CD4-positive, alpha-beta T cell treated with Interferon alpha-2 for 1 hour (primary cell): Measurements from ENCODE around the gene SERTAD2.

Experiments used
- DNase-seq, 2 donors: peaks; one replicate each; pipeline ENCODE4 v3.0.0-alpha.2; 2020 to 2022

Gene SERTAD2

DNA sequence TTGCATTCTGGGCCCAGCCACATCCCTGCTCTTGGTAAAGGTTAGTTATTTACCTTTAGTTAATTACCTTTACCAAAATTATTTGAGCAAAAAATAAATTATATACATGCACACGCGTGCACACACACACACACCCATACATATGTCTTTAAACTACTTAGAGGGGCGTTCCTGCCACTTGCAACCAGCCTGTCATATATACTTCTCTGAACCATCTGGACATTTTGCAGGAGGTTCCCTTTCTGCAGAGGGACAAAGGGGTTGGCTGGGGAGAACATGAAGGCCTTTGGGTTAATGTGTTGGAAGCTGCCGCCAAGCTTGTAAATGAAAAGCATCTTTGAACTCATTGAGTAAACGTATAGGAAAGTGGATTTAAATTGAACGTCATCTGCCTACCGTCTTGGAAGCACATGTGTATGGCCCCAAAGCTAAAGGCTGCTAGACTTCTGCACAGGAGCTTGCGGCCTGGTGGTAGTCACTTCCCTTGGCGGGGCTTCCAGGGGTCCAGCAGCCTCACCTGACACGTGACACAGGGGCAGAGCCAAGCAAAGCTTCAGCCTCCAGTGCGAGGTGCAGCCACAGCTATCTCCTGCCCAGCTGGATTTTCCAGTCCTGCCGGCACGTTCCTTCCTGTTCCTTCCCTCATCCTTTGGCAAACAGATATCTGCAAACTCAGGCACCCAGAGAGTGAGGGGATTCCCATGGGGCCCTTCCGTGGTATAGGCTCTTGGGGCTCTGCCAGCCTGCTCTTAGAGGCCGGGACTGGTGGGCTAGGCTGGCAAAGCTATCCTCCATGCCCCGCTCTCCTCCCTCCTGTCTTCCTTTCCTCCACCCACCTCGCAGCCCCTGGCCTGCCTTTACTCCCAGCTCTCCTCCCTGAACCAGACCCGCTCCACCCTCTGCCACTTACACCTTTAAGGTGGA, 46.1 kb downstream of the SERTAD2 start:
- DNase-seq = no peak

DNA sequence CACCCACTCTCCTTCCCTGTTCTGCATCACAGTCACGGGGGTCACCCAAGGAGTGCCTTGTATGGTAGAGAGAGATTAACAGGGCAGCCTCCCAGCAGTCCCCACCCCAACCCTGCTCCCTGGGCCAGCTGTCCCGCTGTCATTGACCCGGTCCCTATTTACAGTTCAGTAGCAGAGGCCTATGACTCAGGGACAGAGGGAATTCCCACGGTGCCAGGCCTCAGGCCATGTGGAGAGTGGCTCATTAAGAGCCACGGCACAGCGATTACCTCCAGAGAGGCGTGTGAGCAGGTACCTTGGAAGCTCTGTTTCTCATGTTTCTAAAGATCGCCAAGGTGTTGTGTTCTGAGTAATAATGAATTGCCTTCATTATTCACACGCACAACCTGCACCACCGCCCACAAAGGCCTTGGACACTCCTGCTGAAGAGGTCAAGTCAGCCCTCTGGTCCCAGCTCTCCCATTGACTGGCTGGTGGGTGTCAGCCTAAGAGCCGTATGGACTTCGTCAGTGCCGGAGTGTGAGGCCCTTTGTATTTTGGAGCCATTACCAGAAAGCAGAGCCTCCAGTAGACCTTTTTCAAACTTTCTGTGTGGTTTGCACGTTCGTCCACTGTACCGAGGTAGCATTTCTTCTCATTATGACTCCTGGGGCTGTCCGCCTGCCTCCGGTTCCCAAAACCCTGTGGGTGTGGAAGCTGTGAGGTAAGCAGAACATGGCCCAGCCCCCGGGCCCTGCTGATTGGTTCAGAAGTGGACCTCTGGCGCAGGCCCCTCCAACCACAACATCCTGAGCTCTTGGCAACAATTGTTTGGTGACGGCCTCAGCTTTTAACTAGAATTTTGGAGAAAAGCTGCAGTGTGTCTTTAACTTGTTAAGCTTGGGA, 47.0 kb downstream of the SERTAD2 start:
- peak; percentile 92 for DNase-seq

DNA sequence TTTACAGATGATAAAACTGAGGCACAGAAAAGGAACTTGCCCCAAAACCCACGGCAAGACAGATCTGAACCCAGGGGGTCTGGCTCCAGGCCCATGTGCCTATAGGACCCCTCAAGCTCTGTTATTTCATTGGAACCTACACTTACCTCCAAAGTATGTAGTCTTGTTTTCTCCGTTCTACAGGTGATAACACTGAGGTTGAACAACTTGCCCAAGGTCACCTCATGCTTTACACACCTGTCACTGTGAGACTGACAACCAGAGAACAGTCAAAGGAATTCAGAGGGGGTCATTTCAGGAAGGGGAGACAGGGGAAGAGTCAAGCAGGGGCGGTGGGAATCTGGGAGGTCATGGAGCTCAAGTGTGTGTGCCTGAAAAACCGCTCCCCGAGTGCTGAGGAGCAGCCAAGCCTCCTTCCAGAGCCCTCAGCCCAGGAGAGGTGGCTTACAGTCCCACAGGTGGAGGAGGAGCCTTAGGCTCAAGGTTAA, 47.7 kb downstream of the SERTAD2 start:
- no peak for DNase-seq

DNA sequence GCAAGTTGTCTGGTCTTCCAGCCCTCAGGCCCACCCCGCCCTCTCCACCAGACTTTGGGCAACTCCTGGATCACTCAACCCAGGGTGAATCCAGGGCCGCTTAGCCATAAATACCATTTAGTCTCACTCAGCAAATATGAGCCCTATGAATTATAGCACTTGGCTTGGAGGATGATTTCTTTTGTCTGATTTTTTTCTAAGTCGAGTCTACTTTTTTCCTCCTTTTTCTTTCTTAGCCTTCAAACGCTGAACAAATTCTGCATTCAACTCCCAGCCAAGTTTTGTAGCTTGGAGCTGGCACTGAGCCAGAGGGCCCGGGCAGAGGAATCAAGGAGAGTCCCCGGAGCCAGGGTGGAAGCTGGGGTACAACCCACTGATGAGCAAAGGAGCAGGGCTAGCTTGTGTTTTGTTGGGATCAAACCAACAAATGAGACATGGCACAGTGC, 48.7 kb downstream of the SERTAD2 start:
- no peak for DNase-seq

DNA sequence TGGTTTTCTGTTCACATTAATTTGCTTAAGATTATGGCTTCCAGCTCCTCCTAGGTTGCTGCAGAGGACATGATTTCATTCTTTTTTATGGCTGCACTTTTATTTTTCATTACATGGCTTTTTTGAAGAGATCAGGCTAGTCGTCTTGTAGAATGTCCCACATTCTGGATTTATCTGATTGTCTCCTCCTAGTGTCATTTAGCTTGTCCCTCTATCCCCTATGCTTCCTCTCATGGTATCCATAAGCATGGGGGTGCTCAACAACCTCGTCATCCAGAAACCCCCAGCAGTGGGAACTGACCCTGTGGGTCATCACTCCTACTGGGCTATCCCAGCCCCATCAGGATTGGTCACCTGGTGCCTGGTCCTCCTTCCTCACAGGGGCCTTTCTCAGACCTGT, 49.6 kb downstream of the SERTAD2 start:
- DNase-seq = no peak

DNA sequence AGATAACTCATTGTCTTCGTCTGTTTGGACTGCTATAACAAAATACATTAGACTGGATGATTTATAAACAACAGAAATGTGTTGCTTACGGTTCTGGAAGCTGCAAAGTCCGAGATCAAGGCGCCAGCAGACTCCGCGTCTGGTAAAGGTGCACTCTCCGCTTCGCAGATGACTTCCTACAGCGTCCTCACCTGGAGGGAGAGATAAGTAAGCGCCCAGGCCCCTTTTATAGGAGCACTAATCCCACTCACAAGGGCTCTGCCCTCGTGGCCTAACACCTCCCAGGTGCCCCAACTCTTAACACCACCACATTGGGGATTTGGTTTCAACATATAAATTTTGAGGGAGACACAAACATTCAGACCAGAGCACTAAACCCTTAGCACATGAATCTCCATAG, 51.3 kb downstream of the SERTAD2 start:
- DNase-seq = no peak

DNA sequence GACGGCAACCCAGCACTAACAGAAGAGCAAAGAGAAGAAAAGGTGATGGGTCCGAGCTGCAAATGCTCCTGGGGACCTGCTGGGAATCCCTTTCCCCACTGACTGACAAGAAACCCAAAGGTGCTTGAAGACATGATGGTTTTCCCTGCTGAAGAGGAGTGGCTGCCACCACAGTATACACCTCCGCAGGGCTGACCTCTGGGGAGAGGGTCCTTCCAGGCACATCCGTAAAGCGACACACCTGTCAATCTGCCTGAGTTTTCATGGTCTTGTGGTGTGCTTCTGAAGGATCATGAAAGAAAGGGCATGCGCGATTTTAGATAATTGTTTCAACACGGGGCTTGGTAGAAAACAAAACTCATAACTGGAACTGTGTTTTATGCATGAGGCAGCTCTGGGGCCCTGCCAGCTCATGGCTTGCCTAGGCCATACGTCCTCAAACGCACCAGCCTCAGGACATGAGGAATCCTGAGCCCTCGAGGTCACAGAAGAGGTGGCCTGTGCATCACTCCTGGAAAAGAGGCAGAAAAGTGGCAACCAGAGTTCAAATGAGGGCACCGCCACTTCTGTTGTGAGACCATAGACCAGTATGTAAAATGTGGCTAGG, 51.8 kb downstream of the SERTAD2 start:
- no peak for DNase-seq

DNA sequence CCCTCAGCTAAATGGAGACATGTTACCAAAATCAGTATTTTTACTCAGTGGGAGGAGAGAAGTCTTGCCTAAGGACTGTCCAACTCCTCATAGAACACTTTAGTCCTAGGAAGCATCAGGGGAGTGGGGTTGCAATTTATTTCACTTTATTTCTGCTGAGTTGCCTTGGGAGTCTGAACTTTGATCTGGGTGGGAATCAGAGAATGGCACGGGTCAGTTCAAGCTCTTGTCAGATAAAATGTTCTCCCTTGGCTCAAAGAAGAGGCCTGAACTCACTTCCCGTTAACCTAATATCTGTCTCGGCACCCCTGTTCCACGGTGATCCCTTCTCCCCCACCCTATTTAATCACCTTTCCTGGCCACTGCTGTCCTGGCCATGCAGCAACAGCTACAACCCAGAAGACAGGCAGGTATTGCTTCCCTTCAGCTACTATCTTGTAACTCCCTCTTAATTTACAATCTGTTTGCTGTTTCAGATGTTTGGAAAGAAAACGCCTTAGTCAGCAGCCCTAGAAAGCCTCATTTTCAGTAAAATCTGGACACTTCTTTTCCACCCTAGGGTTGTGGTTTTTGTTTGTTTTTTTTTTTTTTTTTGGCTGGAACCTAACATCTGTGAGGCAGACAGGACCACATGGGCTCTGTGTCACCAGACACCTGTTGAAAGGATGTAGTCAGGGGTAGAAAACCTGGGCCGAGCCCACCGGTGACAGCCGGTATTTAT, 52.5 kb downstream of the SERTAD2 start:
- no peak for DNase-seq

DNA sequence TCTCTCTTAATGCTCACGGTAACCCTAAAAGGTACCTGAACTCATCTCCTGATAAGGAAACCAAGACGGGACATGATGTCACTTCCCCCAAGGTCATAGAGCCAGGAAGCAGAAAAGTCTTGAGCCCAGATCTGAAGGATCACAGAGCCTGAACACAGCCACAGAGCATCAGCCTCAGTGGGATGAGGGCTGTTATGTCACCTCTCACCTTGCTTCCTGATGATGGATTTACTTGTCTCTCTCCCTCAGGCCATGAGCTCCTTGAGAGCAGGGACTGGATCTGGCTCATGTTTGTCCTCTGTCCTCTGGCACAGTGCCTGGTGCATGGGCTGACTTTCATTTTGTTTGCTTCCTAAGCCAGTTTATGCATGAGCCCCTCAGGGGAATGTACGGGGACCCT, 54.2 kb downstream of the SERTAD2 start:
- DNase-seq = no peak

DNA sequence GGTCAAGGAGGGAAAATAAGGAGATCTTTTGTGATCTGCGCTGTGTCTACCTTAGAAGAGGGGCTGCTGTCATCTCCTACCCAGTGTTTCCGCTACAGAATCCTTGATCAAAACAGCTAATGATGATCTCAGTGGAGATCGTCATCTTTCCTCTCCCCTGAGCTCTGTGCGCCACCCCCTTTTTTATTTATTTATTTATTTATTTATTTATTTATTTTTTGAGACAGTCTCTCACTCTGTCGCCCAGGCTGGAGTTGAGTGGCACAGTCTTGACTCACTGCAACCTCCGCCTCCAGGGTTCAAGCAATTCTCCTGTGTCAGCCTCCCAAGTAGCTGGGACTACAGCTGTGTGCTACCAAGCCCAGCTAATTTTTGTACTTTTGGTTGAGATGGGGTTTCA, 55.5 kb downstream of the SERTAD2 start:
- DNase-seq = no peak

DNA sequence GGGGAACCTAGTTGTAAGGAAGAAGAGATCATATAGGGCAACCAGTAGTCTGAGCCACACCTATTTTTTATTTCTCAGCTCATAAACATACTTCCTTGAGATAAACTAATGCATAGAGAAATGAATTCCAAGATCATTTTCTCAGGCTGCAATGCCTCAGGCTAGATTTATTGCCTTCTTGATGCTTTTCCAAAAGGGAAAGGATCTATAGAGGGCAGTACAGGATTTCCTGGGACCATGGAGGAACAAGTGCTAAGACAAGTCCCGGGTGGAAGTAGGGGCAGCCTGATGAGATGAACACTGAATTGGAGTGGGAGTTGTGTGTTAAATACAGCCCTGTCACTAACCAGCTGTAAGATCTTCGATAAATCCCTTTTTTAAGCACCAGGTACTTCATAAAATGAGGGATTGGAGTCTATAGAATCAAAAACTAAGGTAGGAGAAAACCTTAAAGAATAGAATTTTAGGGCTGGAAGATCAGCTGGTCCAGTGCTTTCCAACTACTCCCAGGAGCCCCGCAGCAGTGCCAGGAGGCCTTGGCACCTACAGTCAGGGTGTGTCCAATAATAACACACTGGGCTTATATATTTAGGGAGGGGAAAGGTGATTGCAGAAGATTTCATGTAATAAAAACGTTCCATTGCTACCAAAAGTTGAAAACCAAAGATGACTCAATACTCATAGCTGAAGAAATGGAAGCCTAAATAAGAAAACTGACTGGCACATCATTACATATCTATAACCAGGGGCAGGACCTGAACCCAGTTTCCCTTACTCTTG, 58.1 kb downstream of the SERTAD2 start:
- DNase-seq = no peak

DNA sequence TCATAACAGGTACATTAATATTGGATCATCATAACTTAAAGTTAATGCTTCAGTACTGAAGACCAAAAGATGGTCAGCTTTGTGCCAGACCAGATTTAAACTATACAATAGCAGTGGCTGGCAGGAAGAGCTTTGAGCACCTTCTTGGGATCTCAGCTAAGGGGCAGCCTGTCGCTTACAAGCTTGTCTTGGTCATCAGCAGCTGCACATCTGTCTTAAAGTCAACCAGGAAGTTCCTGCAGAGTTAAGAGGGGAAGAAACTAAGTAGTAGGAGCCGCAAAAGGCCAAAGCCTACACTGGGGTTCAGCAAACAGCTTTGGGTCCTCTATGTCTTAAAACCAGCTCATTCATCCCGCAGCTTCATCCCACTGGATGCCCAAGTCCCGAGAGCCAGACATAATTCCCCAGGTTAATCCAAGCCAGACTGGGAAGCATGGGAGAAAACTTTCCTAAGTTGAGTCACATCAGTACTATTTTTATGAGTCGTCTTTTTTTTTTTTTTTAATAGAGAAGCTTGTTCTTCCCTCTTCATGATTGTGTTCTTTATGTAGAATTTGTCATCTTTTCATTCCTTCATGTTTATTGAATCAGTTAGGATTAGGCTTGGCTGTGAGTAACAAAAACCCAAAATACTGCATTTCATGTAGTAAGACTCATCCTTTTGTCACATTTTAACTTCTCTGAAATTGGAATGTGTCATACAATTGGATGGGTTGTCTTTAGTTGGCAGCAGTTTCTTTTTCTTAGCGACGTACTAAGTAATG, 59.3 kb downstream of the SERTAD2 start:
- DNase-seq = no peak

DNA sequence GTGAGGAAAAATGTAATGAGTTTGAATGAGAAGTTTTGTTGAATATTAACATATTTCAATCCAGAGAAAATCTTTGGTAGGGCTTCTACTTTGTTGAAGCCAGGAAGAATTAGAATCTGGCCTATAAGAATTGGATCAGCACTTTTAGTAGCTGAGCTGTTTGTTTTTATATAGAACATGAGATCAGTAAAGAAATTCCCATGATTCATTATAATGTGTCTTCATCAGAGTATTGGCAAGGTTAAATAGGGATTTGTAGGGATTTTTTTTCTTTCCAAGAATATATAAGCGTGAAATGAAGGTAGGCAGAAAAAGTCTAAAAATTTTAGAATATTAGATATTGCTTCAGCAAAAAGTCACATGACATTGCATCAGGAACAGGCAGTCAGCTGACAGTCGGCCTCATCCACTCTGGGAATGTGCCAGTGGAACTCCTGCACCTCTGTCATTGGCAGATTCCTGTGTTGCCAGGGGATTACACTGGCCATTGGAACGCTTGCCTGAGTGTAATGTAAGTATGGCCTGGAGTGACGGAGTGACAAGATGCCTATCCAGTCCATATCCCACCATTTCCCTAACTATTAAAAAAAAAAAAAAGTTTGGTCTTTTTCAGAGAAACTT, 60.6 kb downstream of the SERTAD2 start:
- no peak for DNase-seq

DNA sequence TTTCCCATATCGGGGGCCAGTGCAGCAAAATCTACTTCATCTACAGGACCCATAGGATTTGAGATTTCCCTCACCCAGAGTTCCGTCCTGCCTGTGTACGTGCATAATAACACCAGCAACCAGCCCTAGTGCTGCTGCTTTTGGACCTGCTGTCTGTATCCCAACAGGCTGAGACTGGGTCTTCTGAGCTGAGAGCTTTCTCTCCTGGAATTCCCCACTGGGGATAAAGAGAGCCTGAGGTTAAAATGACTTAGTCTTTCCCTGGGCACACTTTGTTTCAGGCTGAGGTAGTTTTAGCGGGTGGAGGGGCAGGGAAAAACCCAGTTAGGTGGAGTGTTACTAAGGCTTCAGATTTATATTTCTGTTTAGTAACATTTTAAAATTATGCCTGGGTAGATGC, 62.5 kb downstream of the SERTAD2 start:
- DNase-seq = no peak

DNA sequence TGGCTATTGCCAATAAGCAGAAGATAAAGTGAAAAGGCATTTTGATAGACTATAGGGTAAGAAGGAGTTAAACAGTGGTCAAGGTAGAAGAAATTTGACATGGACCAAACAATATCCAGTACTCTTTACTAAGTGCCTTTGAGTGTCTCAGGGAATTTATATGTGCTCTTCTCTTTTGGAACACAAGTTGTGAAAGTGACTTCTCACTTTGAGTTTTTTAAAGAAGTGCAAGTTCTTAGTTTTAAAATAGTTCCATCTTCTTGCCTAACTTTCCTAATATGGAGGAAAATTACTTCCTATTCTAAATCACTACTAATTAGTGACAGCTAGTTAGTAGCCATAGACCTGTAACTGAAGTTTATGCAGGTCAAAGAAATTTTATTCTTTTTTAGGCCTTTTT, 66.2 kb downstream of the SERTAD2 start:
- DNase-seq = no peak

DNA sequence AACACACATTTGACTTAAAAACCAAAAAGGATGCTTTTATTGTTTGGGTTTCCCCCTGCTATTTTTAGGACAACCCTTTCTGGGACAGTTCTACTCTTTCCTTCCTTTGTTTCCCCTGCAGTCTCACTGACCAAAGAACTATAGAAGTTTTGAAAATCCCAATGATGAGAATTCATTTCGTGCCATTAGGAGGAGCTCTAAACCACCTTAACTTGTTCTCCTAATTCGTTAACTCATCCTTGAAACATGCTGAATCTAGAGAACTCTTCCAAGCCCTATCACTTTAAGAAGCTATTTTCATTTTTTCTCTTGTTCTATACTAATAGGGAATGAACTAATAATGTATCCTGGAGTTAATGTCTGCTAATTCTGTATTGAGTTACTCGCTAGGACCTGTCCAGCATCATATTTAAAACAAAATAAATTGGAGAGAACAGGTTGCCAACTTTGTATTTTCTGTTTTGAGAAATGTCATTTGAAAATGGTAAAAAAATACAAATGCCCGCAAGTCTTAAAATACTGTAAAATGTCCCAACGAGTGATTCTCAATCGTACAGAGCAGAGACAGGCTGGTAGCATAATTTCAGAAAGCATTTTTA, 66.7 kb downstream of the SERTAD2 start:
- DNase-seq = peak in 1 of 2 donors; percentile 52

DNA sequence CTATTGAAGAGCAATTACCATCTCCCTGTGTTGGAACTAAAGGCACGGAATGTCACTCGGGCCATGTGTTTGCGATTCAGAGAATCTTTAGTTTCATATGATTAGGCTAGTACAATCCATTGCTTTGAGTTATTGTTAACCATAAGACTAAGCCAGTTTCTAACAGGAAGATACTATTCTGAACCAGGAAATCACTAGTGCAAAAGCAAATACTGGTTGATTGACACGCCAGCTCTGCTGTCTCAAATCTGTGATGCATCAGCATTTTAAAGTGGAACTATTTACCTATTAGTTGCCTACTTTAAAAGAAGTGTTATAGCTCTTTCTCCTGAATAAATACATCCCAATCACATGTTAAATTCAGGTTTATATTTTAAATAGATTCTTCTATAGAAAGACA, 67.7 kb downstream of the SERTAD2 start:
- no peak for DNase-seq

DNA sequence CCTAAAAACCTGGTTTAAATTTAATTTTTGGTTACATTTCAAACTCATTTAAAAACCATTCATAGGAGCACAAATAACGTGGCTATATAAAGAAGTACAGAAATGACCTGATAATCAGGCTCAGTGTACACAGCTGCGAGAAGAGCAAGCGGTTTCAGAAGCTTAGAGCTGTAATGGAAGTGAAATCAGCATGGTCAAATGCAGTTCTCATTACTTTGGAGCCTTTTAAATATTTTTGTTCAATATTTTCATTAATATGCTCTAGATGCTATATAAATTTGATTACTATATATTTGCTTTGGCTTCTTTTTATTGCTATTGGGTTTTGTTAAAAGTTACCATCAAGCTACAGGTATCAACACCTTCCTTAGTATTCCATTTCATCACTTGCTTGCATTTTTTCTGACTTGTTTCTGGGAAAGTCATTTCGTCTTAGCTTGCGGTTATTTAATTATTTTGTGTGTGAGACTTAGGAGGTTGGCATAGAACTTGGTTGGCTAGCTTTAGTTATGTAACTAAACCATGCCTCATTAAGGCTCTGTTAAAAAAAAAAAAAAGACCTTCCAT, 70.9 kb downstream of the SERTAD2 start:
- no peak for DNase-seq

DNA sequence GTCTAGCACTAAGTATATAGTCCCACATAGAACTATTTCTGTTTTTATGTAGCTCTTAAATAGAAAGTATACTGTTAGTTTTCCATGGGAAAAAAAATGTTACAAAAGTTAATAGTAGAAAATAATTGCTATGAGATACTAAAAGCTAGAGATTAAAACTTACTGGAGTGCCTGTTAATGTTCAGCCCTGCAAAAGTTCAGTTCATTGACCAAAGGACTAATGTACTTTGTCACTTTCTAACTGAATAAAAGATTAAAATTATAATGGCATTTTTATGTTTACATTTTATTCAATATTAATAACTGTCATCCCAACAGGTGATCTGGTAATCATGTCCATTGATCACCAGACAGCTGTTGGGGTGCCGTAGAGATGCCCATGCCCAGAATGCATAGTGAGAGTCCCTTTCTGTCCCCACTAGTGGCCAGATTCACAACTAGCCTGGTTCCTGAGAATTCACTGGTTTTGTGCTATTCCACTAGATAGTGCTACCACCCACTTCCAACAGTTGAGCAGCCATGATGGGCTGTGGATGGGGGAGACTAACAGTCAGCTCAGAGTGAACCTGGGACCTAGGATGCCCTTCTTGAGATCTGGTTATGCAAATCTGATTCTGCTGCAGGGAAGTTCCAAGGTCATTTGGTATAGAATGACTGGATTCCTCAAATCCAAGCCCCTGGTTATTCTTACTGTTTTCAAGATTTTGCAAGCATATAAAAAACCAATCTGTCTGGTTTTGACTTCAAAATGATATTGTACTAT, 71.8 kb downstream of the SERTAD2 start:
- no peak for DNase-seq
